HL-60/S4 treated with phorbol 12-myristate 13-acetate at 8.2 ng/mL for 4 days and 3 days (cell line): ENCODE results near the gene POTEE.
"Not testable (repeated sequence)": the region's sequence is repeated elsewhere in the genome, so short reads cannot be mapped to it uniquely, and the experiment has no call there.

ENCODE experiments used
- in situ Hi-C: fragments of 300-500 bp; cut with MboI; formaldehyde crosslinking; loops from 2 replicates; pipeline ENCODE4 v1.15.0; 2022; ENCODE audit warnings: low sequenced_read_pairs

Gene POTEE

DNA sequence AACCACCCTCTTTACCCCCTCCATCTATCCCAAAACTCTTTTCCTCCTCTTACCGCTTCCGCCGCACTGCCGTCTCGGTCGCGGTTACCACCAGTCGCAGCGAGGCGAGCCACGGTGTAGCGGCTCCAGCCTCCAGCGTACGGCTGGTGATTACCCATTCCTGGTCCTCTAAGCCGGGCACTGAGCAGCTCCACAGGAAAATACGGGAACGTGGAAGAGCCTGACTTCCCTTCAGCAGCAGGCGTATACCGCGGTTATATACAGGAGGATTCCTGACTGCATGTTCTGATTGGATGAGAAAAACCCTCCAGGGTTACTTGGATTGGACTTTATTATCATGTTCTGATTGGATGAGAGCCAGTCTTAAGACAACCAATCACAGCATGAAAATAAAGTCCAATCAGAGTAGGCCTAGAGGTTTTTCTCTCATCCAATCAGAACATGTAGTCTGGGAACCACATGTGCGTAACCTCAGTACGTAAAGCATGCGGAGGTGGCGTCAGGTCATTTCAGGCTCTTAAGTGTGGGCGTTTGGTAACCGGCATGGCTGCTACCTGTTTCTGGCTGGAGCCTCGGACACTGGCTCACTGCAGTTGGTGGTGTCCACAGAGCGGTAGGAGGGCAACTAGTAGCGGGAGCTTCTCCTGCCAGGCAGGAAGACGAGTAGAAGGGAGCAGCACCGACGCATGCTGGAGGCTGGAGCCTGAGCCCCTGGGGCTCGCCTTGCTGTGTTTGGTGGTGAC is at the start of gene POTEE:
TSS of gene POTEE (plus strand) at position 507 of the 743 bp plus-strand sequence. CDS start 8,867 bp downstream, outside the sequence.
- in situ Hi-C loops: not testable (repeated sequence)

DNA sequence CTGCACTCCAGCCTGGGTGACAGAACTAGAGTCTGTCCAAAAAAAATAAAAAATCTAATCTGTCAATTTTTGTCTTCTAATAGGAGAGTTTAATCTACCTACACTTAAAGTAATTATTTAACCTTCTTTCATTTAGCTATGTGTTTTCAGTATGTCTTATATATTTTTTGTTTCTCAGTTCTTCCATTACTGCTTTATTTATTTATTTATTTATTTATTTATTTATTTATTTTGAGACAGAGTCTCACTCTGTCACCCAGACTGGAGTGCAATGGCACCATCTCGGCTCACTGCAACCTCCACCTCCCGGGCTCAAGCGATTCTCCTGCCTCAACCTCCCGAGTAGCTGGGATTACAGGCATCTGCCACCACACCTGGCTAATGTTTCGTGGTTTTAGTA is 43.8 kb upstream of the POTEE start:
- in situ Hi-C loops: not testable (repeated sequence)

DNA sequence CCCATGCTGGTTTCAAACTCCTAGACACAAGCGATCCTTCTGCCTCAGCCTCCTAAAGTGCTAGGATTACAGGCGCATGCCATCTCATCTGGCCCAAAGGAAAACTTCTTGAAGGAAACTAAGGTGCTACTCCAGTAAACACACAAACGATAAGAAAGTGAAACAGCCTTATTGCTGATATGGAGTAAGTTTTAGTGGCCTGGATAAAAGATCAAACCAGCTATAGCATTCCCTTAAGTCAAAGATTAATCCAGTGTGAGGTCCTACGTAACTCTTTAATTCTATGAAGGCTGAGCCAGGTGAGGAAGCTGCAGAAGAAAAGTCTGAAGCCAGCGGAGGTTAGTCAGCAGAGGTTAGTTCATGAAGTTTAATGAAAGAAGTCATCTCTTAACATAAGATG is 40.8 kb upstream of the POTEE start:
- in situ Hi-C loops: no loop called here

- in situ Hi-C loops: not testable (repeated sequence)
Observed at GRCh38 chr2:131178050-131178449, 31.3 kb upstream of the POTEE start.

DNA sequence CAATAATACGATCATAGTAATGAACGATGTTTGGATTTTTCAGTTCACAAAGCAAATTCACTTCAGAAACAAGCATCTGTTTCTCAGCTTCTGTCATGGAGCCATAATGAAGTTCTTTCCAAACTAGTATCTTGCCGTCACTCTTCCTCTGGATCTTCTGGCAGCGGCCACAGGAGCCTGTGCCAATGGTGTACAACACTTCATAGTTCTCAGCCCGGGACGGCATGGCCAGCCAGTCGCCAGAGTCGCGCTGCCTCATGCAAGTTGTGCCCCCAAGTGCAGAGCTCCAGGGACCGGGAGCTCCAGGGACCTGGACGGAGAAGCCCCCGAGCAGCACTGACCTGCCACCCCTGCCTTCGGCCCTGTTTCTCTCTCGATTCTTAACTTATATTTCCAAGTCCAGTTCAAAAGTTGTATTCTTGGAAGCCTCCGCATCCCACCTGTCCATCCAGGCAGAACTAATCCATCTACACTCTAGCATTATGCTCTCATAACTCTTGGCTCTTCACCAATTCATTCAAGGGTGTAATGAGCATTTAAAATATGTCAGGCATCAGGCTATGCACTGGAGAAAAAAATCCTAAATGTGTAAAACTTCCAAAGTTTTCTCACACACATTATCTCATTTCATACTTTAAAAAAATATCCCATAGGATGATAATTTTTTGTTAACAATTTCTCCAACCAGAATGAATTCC is 30.5 kb upstream of the POTEE start:
- in situ Hi-C loops: not testable (repeated sequence)

GRCh38 chr2:131181451-131181850 is 27.9 kb upstream of the POTEE start:
- in situ Hi-C loops: not testable (repeated sequence)

DNA sequence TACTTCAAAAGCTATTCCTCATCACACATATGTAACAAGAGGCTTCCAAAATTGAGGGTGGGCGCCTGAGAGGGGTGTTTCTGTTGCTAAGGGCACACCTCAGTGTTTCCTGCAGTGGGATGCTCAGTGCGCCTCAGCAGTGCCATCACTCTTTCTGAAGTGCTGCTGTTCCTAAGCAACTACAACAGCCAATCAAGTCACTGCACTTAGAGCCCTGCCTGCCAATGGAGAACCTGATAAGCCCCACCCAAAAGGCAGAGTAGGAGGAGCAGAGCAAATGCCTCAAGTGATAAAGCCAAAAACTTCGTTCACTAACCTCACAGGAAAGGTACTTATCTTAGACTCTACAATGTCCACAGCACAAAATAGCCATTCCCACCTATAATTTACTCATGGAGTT is 15.9 kb upstream of the POTEE start:
- in situ Hi-C loops: not testable (repeated sequence)

GRCh38 chr2:131196186-131196585 is 13.2 kb upstream of the POTEE start:
- in situ Hi-C loops: not testable (repeated sequence)

DNA sequence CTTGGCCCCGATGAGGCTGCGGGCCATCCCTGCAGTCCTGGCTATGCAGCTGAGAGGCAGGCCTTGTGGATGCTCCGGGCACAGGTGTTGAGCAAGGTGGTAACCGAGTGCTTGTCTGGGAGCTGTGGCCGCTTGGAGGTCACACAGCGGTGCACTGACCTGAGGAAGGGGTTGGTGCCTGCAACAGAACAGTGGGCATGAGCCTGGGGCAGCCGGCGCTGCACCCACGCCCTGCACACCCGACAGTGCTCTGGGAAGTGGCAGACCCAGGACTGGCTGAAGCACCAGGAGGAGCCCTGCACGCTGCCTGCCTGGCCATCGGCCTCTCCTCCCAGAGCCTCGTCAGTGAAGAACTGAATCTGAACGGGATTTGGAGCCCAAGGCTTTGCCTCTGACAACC is 8.2 kb upstream of the POTEE start:
- in situ Hi-C loops: no loop called here

GRCh38 chr2:131207839-131208238 is 1.5 kb upstream of the POTEE start:
- in situ Hi-C loops: not testable (repeated sequence)

DNA sequence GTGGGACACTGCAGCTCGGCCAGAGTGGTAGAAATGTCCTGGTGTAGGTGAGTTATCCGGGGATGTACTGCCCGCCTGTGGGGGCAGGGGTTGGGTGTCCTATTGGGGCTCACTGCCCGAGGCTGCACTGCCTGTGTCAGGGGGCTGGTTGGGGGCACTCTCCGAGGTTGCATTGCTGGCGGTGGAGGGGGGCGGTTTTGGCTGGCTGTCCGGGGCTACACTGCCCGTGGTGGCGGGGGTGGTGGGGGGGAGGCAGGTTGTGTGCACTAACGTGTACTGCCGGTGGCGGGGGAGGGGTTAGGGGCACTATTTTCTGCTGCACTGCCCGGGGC is 403 bp downstream of the POTEE start:
- in situ Hi-C loops: not testable (repeated sequence)

DNA sequence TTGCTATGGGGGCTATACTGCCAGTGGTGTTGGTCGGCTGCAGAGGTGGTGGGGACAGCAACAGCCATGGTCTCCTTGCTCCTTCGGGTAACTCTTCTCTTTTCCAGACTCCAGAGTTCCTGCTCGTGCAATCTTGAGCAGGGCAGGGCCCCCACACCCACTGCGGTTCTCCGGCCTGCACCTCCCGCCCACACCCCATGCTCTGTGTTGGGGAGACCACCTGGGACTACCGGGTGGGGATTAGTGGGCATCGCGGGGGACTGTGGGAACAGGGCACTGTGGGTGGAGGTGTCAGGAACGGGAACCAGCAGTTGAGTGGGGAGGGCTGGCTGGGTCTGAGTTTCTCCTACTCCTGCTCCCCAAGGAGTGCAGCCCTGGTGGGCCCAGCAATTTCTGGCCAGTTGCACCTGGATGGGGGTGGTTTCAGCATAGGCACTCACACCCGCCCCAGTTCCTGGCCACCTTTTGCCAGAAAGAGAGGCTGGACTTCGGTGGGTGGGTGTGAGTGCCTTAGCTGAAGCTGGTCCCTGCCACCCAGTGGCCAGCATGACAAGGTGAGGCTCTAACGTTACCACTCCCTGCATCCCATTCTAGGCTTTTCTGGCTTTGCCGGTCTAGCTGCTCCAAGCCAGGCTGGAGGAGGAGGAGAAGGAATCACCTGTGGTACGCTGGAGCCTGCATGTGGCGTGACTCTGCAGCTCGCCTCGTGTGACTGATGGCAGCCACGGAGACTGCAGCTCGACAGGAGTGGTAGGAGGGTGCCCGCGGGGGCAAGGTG is 1.3 kb downstream of the POTEE start:
- in situ Hi-C loops: not testable (repeated sequence)

GRCh38 chr2:131217238-131217986 is 8.1 kb downstream of the POTEE start:
- in situ Hi-C loops: not testable (repeated sequence)

GRCh38 chr2:131235543-131236449 is 26.5 kb downstream of the POTEE start:
- in situ Hi-C loops: not testable (repeated sequence)
